Panc1 (cell line): ENCODE data around the gene ASPHD2. TPM values are rescaled to one million over a fixed set of nuclear protein-coding genes. Genes with fewer than 3 reads are reported as not detected.

Experiments
- ATAC-seq: fragments of 200-7000 bp; cut with Tn5 transposase; 2 replicates; pipeline ENCODE4 v1.9.1; 2020; ENCODE audit warnings: mild to moderate bottlenecking, moderate library complexity
- BruUV-seq: library from RNA; stranded (reverse); fragments of 400-500 nt; replicated peaks from 2 replicates; lab custom pipeline; 2021; lab: Mats Ljungman, UMichigan
- CTCF ChIA-PET: fragments of 300-600 bp; sonication (Branson Sonifier 250); formaldehyde crosslinking; loops from one replicate; lab custom pipeline; 2022; ENCODE audit warnings: antibody characterized with exemption; lab: Charles Lee
- POLR2A ChIA-PET: fragments of 300-600 bp; sonication (Branson Sonifier 250); formaldehyde crosslinking; loops from one replicate; lab custom pipeline; 2022; ENCODE audit warnings: antibody characterized with exemption; lab: Charles Lee
- DNase-seq: peaks from one replicate; pipeline ENCODE4 v3.0.0-alpha.2; 2010; ENCODE audit warnings: low read depth, low spot score
- H3K27ac ChIP-seq: 2 replicates; pipeline ENCODE4 v1.5.1; 2011; ENCODE audit warnings: mild to moderate bottlenecking, low read length, inconsistent platforms
- H3K27me3 ChIP-seq: fragments of 200-500 bp; sonication (Bioruptor generic); 2 replicates; pipeline ENCODE4 v1.6.0; 2014; ENCODE audit warnings: low read length, inconsistent platforms; ENCODE audit not compliant: control insufficient read depth, insufficient read depth
- H3K36me3 ChIP-seq: fragments of 200-500 bp; sonication (Bioruptor generic); 2 replicates; pipeline ENCODE4 v1.5.1; 2014; ENCODE audit warnings: inconsistent platforms, mild to moderate bottlenecking, low read length, moderate library complexity; ENCODE audit not compliant: control insufficient read depth, insufficient read depth
- H3K4me1 ChIP-seq: 2 replicates; pipeline ENCODE4 v1.5.1; 2011; ENCODE audit warnings: inconsistent platforms, mild to moderate bottlenecking, low read length, moderate library complexity; ENCODE audit not compliant: control insufficient read depth, insufficient read depth
- H3K4me3 ChIP-seq, 2 experiments: 2 replicates each; pipeline ENCODE4 v1.5.1; 2011 to 2012; ENCODE audit warnings: low read depth in 2 of 2, low read length in 2 of 2, mild to moderate bottlenecking in 2 of 2, inconsistent platforms in 1 of 2, moderate library complexity in 1 of 2
- H3K9me3 ChIP-seq: fragments of 200-500 bp; sonication (Bioruptor generic); 2 replicates; pipeline ENCODE4 v1.5.1; 2014; ENCODE audit warnings: low read depth, mild to moderate bottlenecking, inconsistent platforms, low read length, moderate library complexity; ENCODE audit not compliant: control insufficient read depth, insufficient read depth
- POLR2AphosphoS5 ChIP-seq: IDR thresholded peaks from 2 replicates; pipeline ENCODE4 v1.6.1; 2012; ENCODE audit warnings: mild to moderate bottlenecking, low read depth, low read length, moderate library complexity
- REST ChIP-seq, 2 experiments: IDR thresholded peaks; 2 replicates each; pipeline ENCODE4 v1.6.1; 2011 to 2012; ENCODE audit warnings: low read depth in 2 of 2, control low read depth in 1 of 2, low read length in 1 of 2, mild to moderate bottlenecking in 1 of 2, moderate library complexity in 1 of 2; ENCODE audit not compliant: insufficient read depth in 1 of 2
- SIN3A ChIP-seq: IDR thresholded peaks from 2 replicates; pipeline ENCODE4 v1.6.1; 2012; ENCODE audit warnings: low read depth, mild to moderate bottlenecking, low read length, moderate library complexity, borderline replicate concordance; ENCODE audit not compliant: insufficient read depth
- TCF7L2 ChIP-seq: IDR thresholded peaks from 2 replicates; pipeline ENCODE4 v1.6.1; 2011; ENCODE audit warnings: mild to moderate bottlenecking, low read depth, low read length, inconsistent platforms
- in situ Hi-C: cut with HindIII; loops from 2 replicates; pipeline ENCODE4 v1.10.0; 2016; ENCODE audit warnings: low sequenced_read_pairs, low pct_unique_long_range_greater_than_20kb
- intact Hi-C: fragments of 100-400 bp; cut with micrococcal nuclease; formaldehyde crosslinking; loops from one replicate; pipeline ENCODE4 v1.10.0; 2022; ENCODE audit not compliant: unreplicated experiment
- total RNA-seq: library from RNA; stranded (reverse); gene quantifications from one replicate; pipeline ENCODE4 v1.2.1, GENCODE V29; 2021; ENCODE audit not compliant: unreplicated experiment
- TF ChIP-seq, protein P1 (sequence below): fragments of 450-650 bp; IDR thresholded peaks from 2 replicates; pipeline ENCODE4 v1.5.1; 2017; ENCODE audit warnings: mild to moderate bottlenecking

ASPHD2 gene
- total RNA-seq, 1 experiment from 2014 or later, result 0.15 TPM

GRCh38 chr22:26442086-26442756 is 13.2 kb downstream of the ASPHD2 start:
- no TSS peak for BruUV-seq
- H3K4me1 ChIP-seq, result no peaks in the 10 kb centered on the region
- TF ChIP-seq REST (IDR thresholded peaks at IDR 0.05; ENCODE audit: insufficient read depth in 1 of 2, low read depth in 2 of 2, low read length in 1 of 2) (no peak), POLR2AphosphoS5 (no peak), SIN3A (no peak), TCF7L2 (no peak)
- TF ChIP-seq, protein P1, sequence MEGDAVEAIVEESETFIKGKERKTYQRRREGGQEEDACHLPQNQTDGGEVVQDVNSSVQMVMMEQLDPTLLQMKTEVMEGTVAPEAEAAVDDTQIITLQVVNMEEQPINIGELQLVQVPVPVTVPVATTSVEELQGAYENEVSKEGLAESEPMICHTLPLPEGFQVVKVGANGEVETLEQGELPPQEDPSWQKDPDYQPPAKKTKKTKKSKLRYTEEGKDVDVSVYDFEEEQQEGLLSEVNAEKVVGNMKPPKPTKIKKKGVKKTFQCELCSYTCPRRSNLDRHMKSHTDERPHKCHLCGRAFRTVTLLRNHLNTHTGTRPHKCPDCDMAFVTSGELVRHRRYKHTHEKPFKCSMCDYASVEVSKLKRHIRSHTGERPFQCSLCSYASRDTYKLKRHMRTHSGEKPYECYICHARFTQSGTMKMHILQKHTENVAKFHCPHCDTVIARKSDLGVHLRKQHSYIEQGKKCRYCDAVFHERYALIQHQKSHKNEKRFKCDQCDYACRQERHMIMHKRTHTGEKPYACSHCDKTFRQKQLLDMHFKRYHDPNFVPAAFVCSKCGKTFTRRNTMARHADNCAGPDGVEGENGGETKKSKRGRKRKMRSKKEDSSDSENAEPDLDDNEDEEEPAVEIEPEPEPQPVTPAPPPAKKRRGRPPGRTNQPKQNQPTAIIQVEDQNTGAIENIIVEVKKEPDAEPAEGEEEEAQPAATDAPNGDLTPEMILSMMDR, result no peak
- ATAC-seq, result no peak
- no peak overlapping the region for H3K4me3 ChIP-seq
- H3K36me3 ChIP-seq, result no peaks in the 10 kb centered on the region
- DNase-seq, result no peak
- ChIA-PET POLR2A (interaction anchor here (0.5 kb wide), 1 partner anchor 34 kb away, joined by 5 read pairs; no protein-coding TSS in a partner anchor), CTCF (interaction anchor here (0.6 kb wide), 1 partner anchor 18 kb away, joined by 8 read pairs; no protein-coding TSS in a partner anchor)
- no peaks in the 10 kb centered on the region for H3K27me3 ChIP-seq
- intact Hi-C loops (no loop called here), in situ Hi-C loops (no loop called here)
- no peaks in the 10 kb centered on the region for H3K9me3 ChIP-seq
- no peak overlapping the region for H3K27ac ChIP-seq

DNA sequence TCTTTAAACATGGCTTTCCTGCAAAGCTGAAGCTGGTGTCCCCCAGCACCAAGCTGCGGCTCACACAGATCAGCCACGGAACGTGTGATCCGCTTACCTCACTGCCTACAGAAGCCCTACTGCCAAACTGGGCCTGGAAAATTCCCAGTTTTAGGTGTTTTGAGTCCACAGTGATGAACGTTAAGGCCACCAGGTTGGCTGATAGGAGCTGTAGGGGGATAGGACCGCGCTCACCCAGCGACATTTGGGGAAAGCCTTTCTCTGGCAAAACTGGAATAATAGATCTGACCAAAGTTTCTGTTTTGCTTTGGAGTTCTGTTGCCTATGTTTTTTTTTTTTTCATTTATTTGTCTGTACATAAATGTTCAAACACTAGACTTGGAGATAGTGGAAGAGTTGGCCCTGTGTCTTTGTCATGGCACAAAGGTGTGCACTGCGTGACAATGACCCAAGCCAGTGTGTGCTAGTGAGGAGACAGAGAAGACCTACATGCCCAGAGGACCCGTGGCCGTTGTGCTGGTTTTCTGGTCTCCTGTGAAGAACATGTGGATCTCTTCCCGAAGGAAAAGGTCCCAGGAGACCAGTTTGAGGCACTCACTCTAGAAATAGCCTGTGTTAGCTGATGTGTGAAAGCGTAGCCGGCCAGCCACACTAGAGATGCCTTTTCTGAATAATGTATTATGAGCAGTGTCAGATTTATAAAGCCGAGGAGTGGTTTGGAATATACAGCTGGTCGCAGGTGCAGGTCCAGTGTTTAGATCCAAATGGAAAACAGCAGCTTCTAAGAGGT is 15.0 kb downstream of the ASPHD2 start:
- POLR2A ChIA-PET, result no interaction called here
- Histone ChIP-seq H3K36me3 (no peaks in the 10 kb centered on the region), H3K9me3 (no peaks in the 10 kb centered on the region), H3K27ac (no peak overlapping the region), H3K4me1 (no peaks in the 10 kb centered on the region), H3K27me3 (no peaks in the 10 kb centered on the region), H3K4me3 (no peak overlapping the region)
- in situ Hi-C loops, result no loop called here
- no peak for TF ChIP-seq SIN3A
- TF ChIP-seq REST (IDR thresholded peaks at IDR 0.05; ENCODE audit: insufficient read depth in 1 of 2, low read depth in 2 of 2, low read length in 1 of 2), result no peak
- TF ChIP-seq POLR2AphosphoS5, result no peak
- TF ChIP-seq, protein P1, result no peak
- no peak for TF ChIP-seq TCF7L2
- ATAC-seq (no peak), DNase-seq (no peak)
- CTCF ChIA-PET, result no interaction called here
- no TSS peak for BruUV-seq
- intact Hi-C loops, result no loop called here
